SH-SY5Y (cell line): ENCODE results near the gene LSM14B.

Source experiments
- GATA2 ChIP-seq: IDR thresholded peaks from 2 replicates; pipeline ENCODE4 v1.6.1; 2011; ENCODE audit warnings: mild to moderate bottlenecking, low read depth, low read length
- GATA3 ChIP-seq: IDR thresholded peaks from 2 replicates; pipeline ENCODE4 v1.6.1; 2011; ENCODE audit warnings: low read depth, mild to moderate bottlenecking, low read length, moderate library complexity

DNA sequence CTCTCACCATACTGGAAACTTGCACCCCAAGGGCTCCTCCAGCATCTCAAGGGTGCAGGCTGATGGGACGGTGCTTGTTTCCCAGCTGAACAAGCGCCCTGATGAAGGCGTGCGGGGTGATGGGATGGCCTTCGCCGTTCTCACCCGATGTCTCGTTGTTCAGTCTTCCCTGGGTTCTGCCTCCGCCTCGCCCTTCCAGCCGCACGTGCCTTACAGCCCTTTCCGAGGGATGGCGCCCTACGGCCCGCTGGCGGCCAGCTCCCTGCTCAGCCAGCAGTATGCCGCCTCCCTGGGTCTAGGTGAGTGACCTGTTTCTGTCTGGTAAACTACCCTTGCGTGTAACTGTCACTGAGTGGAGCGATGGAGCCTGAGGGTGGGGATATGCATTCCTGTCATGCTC, 3.9 kb downstream of the LSM14B start:
- TF ChIP-seq GATA3 (no peak), GATA2 (no peak)
